Astrocyte of the cerebellum (primary cell): ENCODE results near the gene ASS1.

Experiments
- DNase-seq: peaks from one replicate; pipeline ENCODE4 v3.0.0-alpha.2; 2011; ENCODE audit warnings: low read depth
- H3K4me3 ChIP-seq: 2 replicates; pipeline ENCODE4 v1.5.1; 2011; ENCODE audit warnings: mild to moderate bottlenecking, low read depth, low read length, moderate library complexity
- in situ Hi-C: cut with HindIII; loops from 2 replicates; pipeline ENCODE4 v1.10.0; 2017; ENCODE audit warnings: low sequenced_read_pairs
- TF ChIP-seq, protein P1 (sequence below): IDR thresholded peaks from 2 replicates; pipeline ENCODE4 v1.5.1; 2012; ENCODE audit warnings: low read length, low read depth, moderate library complexity, mild to moderate bottlenecking; ENCODE audit errors: missing control alignments

The ASS1 gene

DNA sequence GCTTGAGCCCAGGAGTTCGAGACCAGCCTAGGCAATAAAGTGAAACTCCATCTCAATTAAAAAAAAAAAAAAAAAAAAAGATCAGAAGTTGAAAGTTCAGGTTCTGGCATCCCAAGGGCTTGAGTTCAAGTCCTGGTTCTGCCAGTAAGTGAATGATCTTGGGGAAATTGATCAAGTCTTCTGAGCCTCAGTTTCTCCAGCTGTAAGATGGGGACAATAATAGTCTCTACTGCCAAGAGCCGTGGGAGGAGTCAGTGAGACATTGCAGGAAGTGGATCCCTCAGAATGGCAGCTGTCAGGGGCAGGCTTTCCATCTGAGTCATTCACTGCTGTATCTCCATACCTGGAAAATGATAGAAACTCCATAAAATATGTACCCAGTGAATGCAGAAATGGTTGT lies 96.8 kb downstream of the ASS1 start:
- no peak for DNase-seq
- in situ Hi-C loops: loop anchor here (5.0 kb wide), 1 partner anchor 41 kb away; no protein-coding TSS in a partner anchor
- TF ChIP-seq, protein P1, sequence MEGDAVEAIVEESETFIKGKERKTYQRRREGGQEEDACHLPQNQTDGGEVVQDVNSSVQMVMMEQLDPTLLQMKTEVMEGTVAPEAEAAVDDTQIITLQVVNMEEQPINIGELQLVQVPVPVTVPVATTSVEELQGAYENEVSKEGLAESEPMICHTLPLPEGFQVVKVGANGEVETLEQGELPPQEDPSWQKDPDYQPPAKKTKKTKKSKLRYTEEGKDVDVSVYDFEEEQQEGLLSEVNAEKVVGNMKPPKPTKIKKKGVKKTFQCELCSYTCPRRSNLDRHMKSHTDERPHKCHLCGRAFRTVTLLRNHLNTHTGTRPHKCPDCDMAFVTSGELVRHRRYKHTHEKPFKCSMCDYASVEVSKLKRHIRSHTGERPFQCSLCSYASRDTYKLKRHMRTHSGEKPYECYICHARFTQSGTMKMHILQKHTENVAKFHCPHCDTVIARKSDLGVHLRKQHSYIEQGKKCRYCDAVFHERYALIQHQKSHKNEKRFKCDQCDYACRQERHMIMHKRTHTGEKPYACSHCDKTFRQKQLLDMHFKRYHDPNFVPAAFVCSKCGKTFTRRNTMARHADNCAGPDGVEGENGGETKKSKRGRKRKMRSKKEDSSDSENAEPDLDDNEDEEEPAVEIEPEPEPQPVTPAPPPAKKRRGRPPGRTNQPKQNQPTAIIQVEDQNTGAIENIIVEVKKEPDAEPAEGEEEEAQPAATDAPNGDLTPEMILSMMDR: no peak
- no peak overlapping the region for H3K4me3 ChIP-seq

DNA sequence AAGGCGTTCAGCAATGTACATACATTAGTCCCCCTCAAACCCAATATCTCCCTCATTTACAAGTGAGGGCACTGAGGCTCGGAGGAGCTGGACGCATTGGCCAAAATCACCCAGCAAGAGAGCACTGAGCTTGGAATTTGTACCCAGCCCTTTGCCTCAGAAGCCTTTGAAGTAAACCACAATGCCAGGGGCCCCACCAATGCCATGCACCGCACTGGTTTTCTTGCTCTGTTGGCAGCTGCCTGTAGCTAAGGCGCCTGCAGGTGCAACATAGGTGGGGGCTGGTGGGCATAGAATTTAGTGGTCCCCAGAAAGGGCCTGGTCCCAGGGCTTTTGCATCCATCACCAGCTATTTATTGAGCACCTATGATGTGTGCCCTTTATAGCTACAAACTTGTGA lies 97.3 kb downstream of the ASS1 start:
- in situ Hi-C loops: loop anchor here (5.0 kb wide), 1 partner anchor 40 kb away; no protein-coding TSS in a partner anchor
- DNase-seq: no peak
- TF ChIP-seq, protein P1: no peak
- H3K4me3 ChIP-seq: no peak overlapping the region

DNA sequence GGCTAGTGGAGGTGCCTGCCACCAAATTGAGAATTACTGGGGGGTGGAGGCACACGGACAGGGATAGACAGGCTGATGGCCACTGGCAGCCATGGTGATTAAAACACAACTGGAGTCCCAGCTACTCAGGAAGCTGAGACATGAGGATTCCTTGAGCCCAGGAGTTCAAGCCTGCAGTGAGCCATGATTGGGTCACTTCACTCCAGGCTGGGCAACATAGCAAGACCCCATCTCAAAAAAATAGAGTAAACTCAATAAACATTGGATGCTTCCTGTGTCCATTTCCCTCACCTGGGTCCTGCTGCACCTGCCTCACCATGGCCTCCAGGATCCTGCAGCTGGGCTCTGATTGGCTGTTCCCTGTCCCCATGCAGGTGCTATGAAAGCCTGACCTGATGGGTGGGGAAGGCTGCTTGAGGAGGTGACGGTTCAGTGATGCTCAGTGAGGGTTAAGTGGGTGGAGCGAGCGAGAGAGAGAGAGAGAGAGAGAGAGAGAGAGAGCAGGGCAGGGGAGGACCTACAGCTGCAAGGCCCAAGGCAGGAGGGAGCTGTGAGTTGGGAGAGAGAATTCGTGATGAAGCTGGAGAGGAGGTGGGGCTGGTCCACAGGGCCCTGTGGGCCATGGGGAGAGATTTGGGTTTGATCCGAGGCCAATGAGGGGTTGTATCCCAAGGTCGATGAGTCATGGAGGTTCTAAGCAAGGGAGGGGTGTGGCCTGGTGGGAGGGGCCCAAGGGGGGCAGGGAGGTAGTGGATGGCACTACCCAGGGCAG lies 97.9 kb downstream of the ASS1 start:
- no peak overlapping the region for H3K4me3 ChIP-seq
- in situ Hi-C loops: loop anchor here (5.0 kb wide), 1 partner anchor 40 kb away; no protein-coding TSS in a partner anchor
- no peak for DNase-seq
- TF ChIP-seq, protein P1: no peak

GRCh38 chr9:130543368-130543767 lies 98.6 kb downstream of the ASS1 start:
- H3K4me3 ChIP-seq: no peak overlapping the region
- in situ Hi-C loops: loop anchor here (5.0 kb wide), 1 partner anchor 39 kb away; no protein-coding TSS in a partner anchor
- TF ChIP-seq, protein P1: no peak
- DNase-seq: no peak

- TF ChIP-seq, protein P1: no peak
- H3K4me3 ChIP-seq: no peak overlapping the region
- in situ Hi-C loops: loop anchor here (5.0 kb wide), 1 partner anchor 38 kb away; no protein-coding TSS in a partner anchor
- no peak for DNase-seq
These were observed 99.1 kb downstream of the ASS1 start for GRCh38 chr9:130543859-130544258.

DNA sequence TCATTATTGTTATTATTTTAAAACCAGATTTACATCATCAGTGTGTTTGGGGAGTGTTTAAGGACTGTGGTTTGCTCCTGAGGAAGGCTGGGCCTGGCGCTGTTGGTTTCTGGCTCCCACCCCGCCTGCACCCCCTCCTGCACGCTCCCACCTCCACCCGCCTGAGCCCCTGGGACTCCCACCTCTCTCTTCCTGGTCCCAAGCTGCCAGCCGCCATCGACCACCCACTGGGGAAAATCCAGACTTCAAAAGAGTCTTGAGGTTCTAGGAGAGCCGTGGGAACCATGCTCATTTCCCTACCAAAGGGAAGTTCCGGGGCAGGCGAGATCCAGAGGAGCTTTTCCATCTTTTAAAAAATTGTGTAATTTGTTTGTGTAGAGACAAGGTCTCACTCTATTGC lies 99.6 kb downstream of the ASS1 start:
- TF ChIP-seq, protein P1: no peak
- no peak overlapping the region for H3K4me3 ChIP-seq
- in situ Hi-C loops: loop anchor here (5.0 kb wide), 1 partner anchor 38 kb away; no protein-coding TSS in a partner anchor
- no peak for DNase-seq
